Activated CD4-positive, alpha-beta T cell treated with anti-CD3 and anti-CD28 coated beads, Interleukin-2, Interleukin-4, amounts not matched to agents 100 ng/mL and 50 ng/mL, durations not matched to agents 16 hours and 8 hours (primary cell): ENCODE data around the gene ACR.

Experiments
- DNase-seq: peaks from one replicate; pipeline ENCODE4 v3.0.0-alpha.2; 2020; ENCODE audit warnings: low spot score

Gene ACR

DNA sequence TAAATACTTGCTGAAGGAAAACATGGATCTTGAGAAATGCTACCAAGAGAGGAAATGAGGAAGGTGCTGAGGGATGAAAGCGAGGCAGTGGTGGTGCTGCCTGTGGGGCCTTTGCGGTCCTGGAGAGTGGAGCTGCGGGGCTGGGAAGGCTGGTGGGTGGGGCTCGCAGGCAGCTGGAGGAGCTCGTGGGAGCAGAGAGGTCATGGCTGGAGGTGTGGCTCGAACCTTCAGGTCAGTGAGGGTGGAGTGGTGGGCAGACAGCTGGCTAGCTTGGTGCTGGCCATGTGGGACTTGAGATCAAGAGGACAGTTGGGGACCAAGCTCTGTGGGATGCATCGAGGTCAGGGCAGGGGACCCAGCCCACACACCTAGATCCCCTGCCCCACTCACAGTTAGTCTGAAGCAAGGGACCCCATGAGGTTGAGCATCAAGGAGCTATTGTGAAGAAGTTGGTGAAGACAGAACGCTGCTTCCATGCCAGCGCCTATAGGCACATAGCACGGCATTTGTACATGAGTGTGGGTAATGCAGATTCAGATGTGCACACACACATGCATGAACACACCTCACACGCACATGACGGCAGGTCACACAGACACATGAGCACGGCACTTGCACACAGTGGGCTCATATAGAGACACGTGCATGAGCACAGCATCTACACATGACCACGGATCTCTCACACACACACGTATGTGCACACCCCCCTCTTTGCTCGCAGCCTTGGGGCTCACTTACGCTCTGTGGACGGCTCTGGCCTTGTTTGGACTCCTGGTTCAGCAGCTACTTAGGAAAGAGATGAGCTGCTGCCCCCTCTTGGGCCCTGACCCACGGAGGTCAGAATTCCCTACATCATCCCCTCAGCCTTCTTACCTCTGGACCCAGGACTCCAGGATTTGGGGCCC, 34.9 kb upstream of the ACR start:
- DNase-seq, result no peak

DNA sequence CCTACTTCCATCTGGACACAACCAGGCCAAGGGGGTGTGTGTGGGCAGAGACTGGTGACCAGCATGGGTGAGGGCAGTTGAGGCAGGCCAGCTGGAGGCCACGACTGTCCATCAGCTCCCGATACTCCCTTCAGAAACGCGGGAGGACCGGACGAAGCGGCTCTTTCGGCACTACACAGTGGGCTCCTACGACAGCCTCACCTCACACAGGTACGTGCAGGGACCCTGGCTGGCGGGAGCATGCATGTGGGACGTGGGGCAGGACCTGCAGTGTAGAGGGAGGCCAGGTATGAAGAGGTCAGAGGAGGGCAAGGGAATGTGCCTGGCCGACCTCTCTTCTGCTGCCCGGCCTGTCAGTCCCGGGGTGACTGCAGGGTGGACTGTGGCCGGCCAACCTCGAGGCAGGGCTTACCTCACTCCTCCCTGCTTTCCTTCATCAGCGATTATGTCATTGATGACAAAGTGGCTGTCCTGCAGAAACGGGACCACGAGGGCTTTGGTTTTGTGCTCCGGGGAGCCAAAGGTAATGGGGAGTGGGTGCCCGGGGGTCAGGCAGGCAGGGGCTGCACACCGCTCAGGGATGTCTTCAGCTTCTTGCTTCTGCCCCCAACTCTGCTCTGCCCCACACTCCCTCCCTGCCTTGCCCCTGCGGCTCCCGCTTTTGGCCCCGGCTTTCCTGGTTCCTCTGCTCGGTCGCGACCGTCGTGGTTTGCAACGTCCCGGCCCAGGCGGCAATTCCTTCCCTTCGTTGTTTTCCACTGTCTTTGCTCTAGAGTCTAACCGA, 34.1 kb upstream of the ACR start:
- DNase-seq, result no peak

GRCh38 chr22:50704510-50705218, 33.3 kb upstream of the ACR start:
- no peak for DNase-seq

- DNase-seq, result no peak
Observed at GRCh38 chr22:50705219-50705691, 32.7 kb upstream of the ACR start.

DNA sequence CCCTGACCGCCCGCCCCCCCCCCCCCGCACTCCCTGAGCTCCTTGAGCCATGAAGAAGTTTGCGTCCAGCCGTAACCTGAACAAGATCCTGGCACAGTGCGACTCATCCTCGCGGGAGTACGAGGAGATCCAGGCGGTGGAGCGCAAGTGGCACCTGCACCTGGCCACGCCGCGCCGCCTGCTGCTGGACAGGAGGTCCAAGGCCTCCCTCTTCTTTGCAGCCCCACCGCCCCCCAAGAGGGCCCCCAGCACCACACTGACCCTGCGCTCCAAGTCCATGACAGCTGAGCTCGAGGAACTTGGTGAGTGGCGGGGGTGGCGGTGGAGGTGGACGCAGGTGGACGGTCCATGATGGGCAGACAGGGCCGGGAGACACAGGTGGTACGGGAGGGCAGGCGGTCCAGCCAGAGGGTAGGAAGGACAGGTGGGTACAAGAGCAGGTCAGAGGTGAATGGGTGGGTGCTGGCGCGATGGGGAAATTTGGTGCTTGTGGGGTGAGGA, 32.1 kb upstream of the ACR start:
- DNase-seq, result no peak

- no peak for DNase-seq
Observed at GRCh38 chr22:50706481-50707125, 31.4 kb upstream of the ACR start.

GRCh38 chr22:50708474-50708873, 29.5 kb upstream of the ACR start:
- no peak for DNase-seq

- no peak for DNase-seq
Observed at GRCh38 chr22:50708996-50709395, 29.0 kb upstream of the ACR start.

- no peak for DNase-seq
Observed at GRCh38 chr22:50710221-50710620, 27.8 kb upstream of the ACR start.

DNA sequence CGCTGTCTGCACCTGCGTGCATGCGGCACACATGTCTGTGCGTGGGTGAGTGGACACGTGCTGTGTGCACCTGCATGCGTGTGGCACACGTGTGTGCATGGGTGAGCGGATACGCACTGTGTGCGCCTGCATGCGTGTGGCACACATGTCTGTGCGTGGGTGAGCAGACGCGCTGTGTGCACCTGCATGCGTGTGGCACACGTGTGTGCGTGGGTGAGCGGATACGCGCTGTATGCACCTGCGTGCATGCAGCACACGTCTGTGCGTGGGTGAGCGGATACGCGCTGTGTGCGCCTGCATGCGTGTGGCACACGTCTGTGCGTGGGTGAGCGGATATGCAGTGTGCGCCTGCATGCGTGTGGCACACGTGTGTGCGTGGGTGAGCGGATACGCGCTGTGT, 27.1 kb upstream of the ACR start:
- DNase-seq, result no peak

GRCh38 chr22:50711446-50712340, 26.3 kb upstream of the ACR start:
- no peak for DNase-seq

- no peak for DNase-seq
Observed at GRCh38 chr22:50712341-50713007, 25.5 kb upstream of the ACR start.

DNA sequence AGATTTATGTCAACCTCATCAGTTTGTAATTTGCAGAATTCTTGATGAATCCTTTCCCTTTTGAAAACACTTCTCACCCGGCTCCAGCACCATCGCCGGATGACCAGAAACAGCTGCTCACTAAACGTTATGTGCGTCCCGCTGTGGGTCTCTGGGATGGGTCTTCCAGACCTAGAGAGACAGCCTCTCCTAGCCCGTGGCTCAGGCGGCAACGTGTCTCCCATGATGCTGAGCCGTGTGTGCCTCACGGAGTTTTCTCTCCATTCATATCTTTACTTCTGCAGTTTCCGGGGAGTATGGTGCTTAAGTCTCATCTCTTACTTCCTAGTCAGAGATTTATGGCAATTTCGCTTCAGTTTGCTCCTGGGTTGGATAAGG, 25.0 kb upstream of the ACR start:
- no peak for DNase-seq

DNA sequence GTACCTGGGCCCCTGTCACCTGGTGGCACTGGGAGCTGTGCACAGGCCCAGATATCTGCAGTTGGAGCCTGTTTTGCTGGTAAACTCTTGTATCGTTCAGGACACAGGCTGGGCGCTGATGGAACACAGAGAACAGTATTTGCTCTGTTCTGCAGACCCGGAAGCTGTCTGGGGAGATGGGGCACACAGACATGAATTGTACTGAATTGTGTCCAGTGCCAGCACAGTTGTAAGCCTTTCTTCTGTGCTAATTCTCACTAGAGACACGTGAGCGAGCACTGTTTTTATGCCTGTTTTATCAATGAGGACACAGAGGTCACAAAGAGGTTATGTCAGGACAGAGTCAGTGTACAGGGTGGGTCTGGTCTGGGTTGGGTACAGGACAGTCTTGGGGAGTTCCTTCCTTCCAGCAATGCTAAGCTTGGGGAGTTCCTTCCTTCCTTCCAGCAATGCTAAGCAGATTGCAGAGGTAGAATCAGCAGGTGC, 24.4 kb upstream of the ACR start:
- no peak for DNase-seq

DNA sequence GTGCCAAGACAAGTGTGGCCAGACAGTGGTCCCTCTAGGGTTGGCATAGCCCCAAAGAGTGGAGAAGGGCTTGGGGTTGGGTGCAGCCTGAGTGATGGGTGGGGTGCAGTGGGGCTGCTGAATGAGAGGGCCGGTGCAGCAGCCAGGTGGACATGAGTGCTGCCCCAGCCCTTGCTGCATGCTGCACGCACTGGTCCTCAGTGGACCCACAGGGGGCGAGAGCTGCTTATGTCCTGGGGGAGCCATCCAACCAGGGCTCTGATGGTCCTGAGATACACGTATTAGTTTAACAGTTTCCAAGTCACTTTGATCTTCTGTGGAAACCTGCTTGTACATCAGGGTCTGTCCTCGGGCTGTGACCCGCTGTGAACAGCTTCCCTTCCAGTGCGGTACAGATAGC, 23.9 kb upstream of the ACR start:
- no peak for DNase-seq

- DNase-seq, result no peak
Observed at GRCh38 chr22:50714631-50715179, 23.3 kb upstream of the ACR start.

DNA sequence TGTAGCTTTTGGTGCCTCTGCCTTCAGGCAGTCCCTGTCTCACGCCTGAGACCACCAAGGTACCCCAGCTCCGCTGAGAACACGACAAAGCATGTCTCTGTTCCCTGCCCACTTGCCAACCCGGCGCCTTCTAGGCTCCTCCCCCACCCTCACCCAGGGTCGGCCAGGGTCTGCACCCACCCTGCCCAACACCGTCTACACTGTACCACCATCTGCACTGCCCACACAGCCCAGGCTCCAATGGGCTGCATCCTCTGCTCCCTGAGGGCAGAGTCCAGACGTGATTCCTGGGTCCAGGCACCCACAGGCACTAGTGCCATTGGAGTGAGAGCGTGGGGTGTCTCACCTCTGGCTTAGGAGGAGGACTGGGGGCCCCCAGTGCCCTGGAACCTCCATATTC, 22.8 kb upstream of the ACR start:
- no peak for DNase-seq

- DNase-seq, result no peak
Observed at GRCh38 chr22:50715776-50716175, 22.2 kb upstream of the ACR start.

DNA sequence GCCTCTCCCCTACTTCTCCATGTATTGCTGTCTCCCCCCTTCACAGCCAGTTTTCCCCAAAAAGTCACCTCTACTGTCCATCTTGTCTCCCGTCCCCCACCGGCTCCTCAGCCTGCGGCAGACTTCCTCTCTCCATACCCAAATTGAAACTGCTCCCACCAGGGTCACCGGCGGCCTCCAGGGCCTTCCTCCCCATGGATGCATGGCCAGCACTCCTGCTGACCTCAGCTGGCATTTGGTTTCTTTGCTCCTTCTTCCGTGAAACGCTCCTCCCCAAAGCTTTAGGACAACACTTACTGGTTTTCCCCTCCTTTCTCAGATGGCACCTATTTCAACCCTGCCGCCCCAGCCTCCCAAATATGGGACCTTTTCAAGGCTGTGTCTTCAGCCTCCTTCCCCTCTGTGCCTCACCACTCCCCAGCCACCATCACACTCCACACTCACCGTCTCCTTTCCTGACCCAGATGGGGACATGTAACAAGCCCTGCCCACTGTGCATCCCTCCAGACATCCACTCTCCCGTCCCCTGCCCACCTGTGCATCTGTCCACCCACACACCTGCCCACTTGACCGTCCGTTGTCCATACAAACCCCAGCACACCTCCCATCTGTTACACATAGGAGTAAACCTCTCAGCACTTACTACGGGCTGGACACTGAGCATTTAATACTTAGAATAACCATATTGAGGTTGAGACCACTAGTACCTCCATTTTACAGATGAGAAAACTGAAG, 21.5 kb upstream of the ACR start:
- DNase-seq, result no peak
